K562 (cell line): ENCODE measurements around the gene SCAP. TPM values are rescaled to one million over a fixed set of nuclear protein-coding genes. Genes with fewer than 3 reads are reported as not detected.

Experiments used
- BMI1 ChIP-seq: fragments of 150-350 bp; IDR thresholded peaks from 2 replicates; pipeline ENCODE4 v1.6.1; 2014; ENCODE audit warnings: low read length
- BRD9 ChIP-seq: fragments of 450-650 bp; IDR thresholded peaks from 2 replicates; pipeline ENCODE4 v1.6.1; 2018; ENCODE audit warnings: low read depth; ENCODE audit not compliant: partially characterized antibody
- CBX2 ChIP-seq: fragments of 200-600 bp; sonication (generic); IDR thresholded peaks from one replicate; pipeline ENCODE4 v1.6.1; 2012; ENCODE audit warnings: mild to moderate bottlenecking, low read length, inconsistent platforms; ENCODE audit not compliant: insufficient read depth, poor library complexity, severe bottlenecking
- GABPB1 ChIP-seq: sonication (generic); formaldehyde crosslinking; IDR thresholded peaks from 2 replicates; pipeline ENCODE4 v1.8.0; 2022; ENCODE audit warnings: mild to moderate bottlenecking, missing genetic modification reagents
- JUN ChIP-seq, 2 experiments: sonication (generic) in 1 of 2; formaldehyde crosslinking in 1 of 2; IDR thresholded peaks; 2 replicates each; pipeline versions ENCODE4 v1.6.1 to v1.8.0; 2012 to 2022; ENCODE audit warnings: borderline replicate concordance in 2 of 2, mild to moderate bottlenecking in 2 of 2, improper control_type of control experiment in 1 of 2, low read depth in 1 of 2, low read length in 1 of 2, missing genetic modification reagents in 1 of 2
- KLF10 ChIP-seq: fragments of 250-450 bp; sonication (Bioruptor Pico); IDR thresholded peaks from 2 replicates; pipeline ENCODE4 v1.6.1; 2021; ENCODE audit warnings: matching md5 sums
- MCM2 ChIP-seq: fragments of 450-650 bp; IDR thresholded peaks from 2 replicates; pipeline ENCODE4 v1.6.1; 2017; ENCODE audit warnings: low read depth, mild to moderate bottlenecking
- MEIS2 ChIP-seq: fragments of 450-650 bp; IDR thresholded peaks from 2 replicates; pipeline ENCODE4 v1.6.1; 2014; ENCODE audit warnings: mild to moderate bottlenecking; ENCODE audit not compliant: partially characterized antibody
- MLLT1 ChIP-seq, 2 experiments: fragments of 450-650 bp; IDR thresholded peaks; 2 replicates each; pipeline ENCODE4 v1.6.1; 2016
- MNT ChIP-seq, 2 experiments: fragments of 450-650 bp; conservative IDR thresholded peaks; 2 replicates each; pipeline ENCODE4 v1.6.1; 2017; ENCODE audit warnings: mild to moderate bottlenecking in 2 of 2, moderate library complexity in 2 of 2
- NONO ChIP-seq, 2 experiments: fragments of 200-400 bp in 1 of 2; fragments of 450-650 bp in 1 of 2; formaldehyde crosslinking in 1 of 2; IDR thresholded peaks; 2 replicates each; pipeline ENCODE4 v1.6.1; 2017; ENCODE audit warnings: low read depth in 2 of 2, mild to moderate bottlenecking in 2 of 2, moderate library complexity in 2 of 2, low read length in 1 of 2
- PRMT5 ChIP-seq: sonication (generic); formaldehyde crosslinking; IDR thresholded peaks from 2 replicates; pipeline ENCODE4 v1.5.0; 2020; ENCODE audit warnings: missing genetic modification reagents
- RNF2 ChIP-seq: sonication (generic); IDR thresholded peaks from 2 replicates; pipeline ENCODE4 v1.6.1; 2016
- SFPQ ChIP-seq: fragments of 200-400 bp; formaldehyde crosslinking; IDR thresholded peaks from 2 replicates; pipeline ENCODE4 v1.6.1; 2017; ENCODE audit warnings: mild to moderate bottlenecking, low read depth, low read length, moderate library complexity
- SPI1 ChIP-seq: IDR thresholded peaks from 2 replicates; pipeline ENCODE4 v1.6.1; 2011; ENCODE audit warnings: low read depth, low read length, control low read depth, borderline replicate concordance
- STAG1 ChIP-seq: sonication (generic); formaldehyde crosslinking; IDR thresholded peaks from 2 replicates; pipeline ENCODE4 v1.5.0; 2020; ENCODE audit warnings: missing genetic modification reagents, borderline replicate concordance
- SUPT5H ChIP-seq: fragments of 450-650 bp; IDR thresholded peaks from 2 replicates; pipeline ENCODE4 v1.6.1; 2016
- TAL1 ChIP-seq: fragments of 450-650 bp; IDR thresholded peaks from 2 replicates; pipeline ENCODE4 v1.6.1; 2016; ENCODE audit warnings: mild to moderate bottlenecking
- TCF15 ChIP-seq: fragments of 250-450 bp; sonication (Bioruptor Pico); IDR thresholded peaks from 2 replicates; pipeline ENCODE4 v1.8.0; 2022; ENCODE audit warnings: moderate library complexity, mild to moderate bottlenecking, inconsistent platforms
- TEAD1 ChIP-seq, 2 experiments: fragments of 450-650 bp in 1 of 2; sonication (generic) in 1 of 2; formaldehyde crosslinking; IDR thresholded peaks; 2 replicates each; pipeline versions ENCODE4 v1.4.0 to v1.8.0; 2020 to 2022; ENCODE audit warnings: mild to moderate bottlenecking in 2 of 2, missing genetic modification reagents in 1 of 2
- ZC3H8 ChIP-seq: fragments of 450-650 bp; IDR thresholded peaks from 2 replicates; pipeline ENCODE4 v1.6.1; 2017
- ZNF124 ChIP-seq: sonication (generic); formaldehyde crosslinking; IDR thresholded peaks from 2 replicates; pipeline ENCODE4 v1.8.1; 2022; ENCODE audit warnings: missing genetic modification reagents
- ZNF57 ChIP-seq: fragments of 450-650 bp; formaldehyde crosslinking; IDR thresholded peaks from 2 replicates; pipeline ENCODE4 v1.4.0; 2020; ENCODE audit warnings: mild to moderate bottlenecking, moderate library complexity
- ZSCAN29 ChIP-seq: fragments of 450-650 bp; IDR thresholded peaks from 2 replicates; pipeline ENCODE4 v1.6.1; 2017
- polyA plus RNA-seq, 8 experiments: library from polyadenylated mRNA; depleted of rRNA in 4 of 8; stranded (reverse) in 5 of 8; unstranded in 3 of 8; fragments of >200 nt; fragmentation: Nextera tagmentation in 2 of 8; fragmentation: Illumina TruSeq in 1 of 8; extraction: Ambion mirVana in 2 of 8; extraction: Trizol in 1 of 8; gene quantifications; 2 replicates each; pipeline versions ENCODE4 v1.2.1 to v1.2.3, GENCODE V29; 2011 to 2014; ENCODE audit warnings: inconsistent platforms in 1 of 8, missing spikeins in 1 of 8
- total RNA-seq, 7 experiments: library from RNA; depleted of rRNA in 6 of 7; stranded (reverse); fragments of >200 nt in 6 of 7; fragmentation: Illumina TruSeq in 2 of 7; extraction: Trizol in 2 of 7; gene quantifications; 2 replicates each; pipeline versions ENCODE4 v1.2.1 to v1.2.3, GENCODE V29; 2011 to 2021; ENCODE audit warnings: low replicate concordance in 1 of 7

SCAP gene
- total and polyA plus RNA-seq, 9 of the 15 experiments (the other 6 are each of a cell fraction or from before 2014, with no cell fraction given), result 2.6 to 104 (median 37.8) TPM

GRCh38 chr3:47513125-47513929 is 37.6 kb upstream of the SCAP start, which contains the start of gene ELP6 (continued):
- TF ChIP-seq SFPQ (no peak), BRD9 (peak; percentile 15), STAG1 (no peak; the same call in 1 of the 2 replicates), MLLT1 (IDR thresholded peaks at IDR 0.05) (0 out of 4 replicates have a peak, but pooled peaks have one; percentile 6 to 11), GABPB1 (CRISPR knock-in tag) (peak; percentile 96), ZC3H8 (peak; percentile 60; the same call in 1 of the 2 replicates), ZNF124 (CRISPR knock-in tag) (no peak), MNT (conservative IDR thresholded peaks at IDR 0.05) (peak; percentile 82 to 88), BMI1 (no peak), SUPT5H (peak; percentile 93), ZSCAN29 (no peak), RNF2 (0 out of 2 replicates have a peak, but pooled peaks have one; percentile 10), TCF15 (no peak), CBX2 (no peak), JUN (IDR thresholded peaks at IDR 0.05; ENCODE audit: borderline replicate concordance, low read depth, low read length) (peak; percentile 20; the same call in 1 of the 2 replicates), JUN (CRISPR knock-in tag; IDR thresholded peaks at IDR 0.05; ENCODE audit: borderline replicate concordance) (peak; percentile 89; the same call in 1 of the 2 replicates), KLF10 (CRISPR knock-in tag) (no peak), MCM2 (no peak), TAL1 (no peak), ZNF57 (CRISPR knock-in tag) (no peak), MEIS2 (peak; percentile 98), TEAD1 (CRISPR knock-in tag; IDR thresholded peaks at IDR 0.05) (peak in 1 of 2 experiments; percentile 77; a peak in 1 of 4 replicates), PRMT5 (CRISPR knock-in tag) (no peak), NONO (IDR thresholded peaks at IDR 0.05; ENCODE audit: low read depth in 2 of 2, low read length in 1 of 2) (peak in 1 of 2 experiments; percentile 73; a peak in 2 of 4 replicates), SPI1 (no peak)
